Left hindlimb (tissue), 1 donor: ENCODE data around the gene SCML2.
A peak's percentile ranks its signal among the peaks of the same experiment; 100 is the strongest.
"Not testable (repeated sequence)": the region's sequence is repeated elsewhere in the genome, so short reads cannot be mapped to it uniquely, and the experiment has no call there.

Experiments used
- DNase-seq: peaks from one replicate; pipeline ENCODE4 v3.0.0-alpha.2; 2018

SCML2 gene

GRCh38 chrX:18354369-18355223 lies at the start of gene SCML2:
Gene SCML2 (minus strand): TSS chrX:18354688. CDS start chrX:18334071, 20,617 bp downstream.
- peak; percentile 63 for DNase-seq

GRCh38 chrX:18401848-18402213 lies 47.3 kb upstream of the SCML2 start:
- no peak for DNase-seq

- DNase-seq: peak; percentile 38
Observed at GRCh38 chrX:18394477-18394876, 40.0 kb upstream of the SCML2 start.

- DNase-seq: no peak
Observed at GRCh38 chrX:18390941-18391538, 36.6 kb upstream of the SCML2 start.

GRCh38 chrX:18389966-18390365 lies 35.5 kb upstream of the SCML2 start:
- DNase-seq: no peak

GRCh38 chrX:18377796-18378195 lies 23.3 kb upstream of the SCML2 start:
- DNase-seq: no peak

- DNase-seq: not testable (repeated sequence)
Observed at GRCh38 chrX:18375131-18375805, 20.8 kb upstream of the SCML2 start.

GRCh38 chrX:18369096-18369495 lies 14.6 kb upstream of the SCML2 start:
- not testable (repeated sequence) for DNase-seq

GRCh38 chrX:18368402-18368801 lies 13.9 kb upstream of the SCML2 start:
- no peak for DNase-seq

GRCh38 chrX:18360867-18361266 lies 6.4 kb upstream of the SCML2 start:
- DNase-seq: no peak

- DNase-seq: no peak
Observed at GRCh38 chrX:18353931-18354368, 538 bp downstream of the SCML2 start.

- DNase-seq: no peak
Observed at GRCh38 chrX:18351784-18352183, 2.7 kb downstream of the SCML2 start.

- DNase-seq: no peak
Observed at GRCh38 chrX:18348047-18348446, 6.4 kb downstream of the SCML2 start.

GRCh38 chrX:18309401-18309800 lies 45.1 kb downstream of the SCML2 start:
- no peak for DNase-seq

- no peak for DNase-seq
Observed at GRCh38 chrX:18297251-18297650, 57.2 kb downstream of the SCML2 start.

- no peak for DNase-seq
Observed at GRCh38 chrX:18294893-18295292, 59.6 kb downstream of the SCML2 start.

- peak; percentile 29 for DNase-seq
Observed at GRCh38 chrX:18291006-18291545, 63.4 kb downstream of the SCML2 start.

- no peak for DNase-seq
Observed at GRCh38 chrX:18290200-18290599, 64.3 kb downstream of the SCML2 start.

- no peak for DNase-seq
Observed at GRCh38 chrX:18288716-18289115, 65.8 kb downstream of the SCML2 start.

- no peak for DNase-seq
Observed at GRCh38 chrX:18286322-18286831, 68.1 kb downstream of the SCML2 start.

- DNase-seq: peak; percentile 20
Observed at GRCh38 chrX:18278449-18278848, 76.0 kb downstream of the SCML2 start.

GRCh38 chrX:18272222-18272621 lies 82.3 kb downstream of the SCML2 start:
- no peak for DNase-seq

GRCh38 chrX:18271725-18272124 lies 82.8 kb downstream of the SCML2 start:
- no peak for DNase-seq
